GM23338 (cell line): ENCODE data around the gene C3AR1. TPM values are rescaled to one million over a fixed set of nuclear protein-coding genes. Genes with fewer than 3 reads are reported as not detected.

ENCODE experiments used
- ATAC-seq: fragments of 200-7000 bp; cut with Tn5 transposase; 3 replicates; pipeline ENCODE4 v1.9.1; 2020
- DNase-seq: peaks from one replicate; pipeline ENCODE4 v3.0.0-alpha.2; 2015; ENCODE audit warnings: low spot score
- H2AFZ ChIP-seq: fragments of 200-600 bp; sonication (generic); 2 replicates; pipeline ENCODE4 v1.8.0; 2016; ENCODE audit warnings: antibody characterized with exemption, mild to moderate bottlenecking, moderate library complexity
- H3F3A ChIP-seq: fragments of 200-600 bp; sonication (generic); replicated peaks from 2 replicates; pipeline ENCODE4 v1.8.0; 2017; ENCODE audit warnings: antibody characterized with exemption, mixed run types, low read depth
- H3K27ac ChIP-seq: fragments of 200-600 bp; sonication (generic); 2 replicates; pipeline ENCODE4 v1.6.1; 2016; ENCODE audit warnings: low read depth
- H3K27me3 ChIP-seq: fragments of 200-600 bp; sonication (generic); 2 replicates; pipeline ENCODE4 v1.8.0; 2016; ENCODE audit warnings: mild to moderate bottlenecking, mixed run types, moderate library complexity; ENCODE audit not compliant: insufficient read depth
- H3K36me3 ChIP-seq: fragments of 200-600 bp; sonication (generic); 2 replicates; pipeline ENCODE4 v1.8.0; 2016; ENCODE audit warnings: mild to moderate bottlenecking; ENCODE audit not compliant: insufficient read depth
- H3K4me1 ChIP-seq: fragments of 200-600 bp; sonication (generic); 2 replicates; pipeline ENCODE4 v1.8.0; 2016; ENCODE audit warnings: mild to moderate bottlenecking, moderate library complexity; ENCODE audit not compliant: insufficient read depth
- H3K4me2 ChIP-seq: fragments of 200-600 bp; sonication (generic); 2 replicates; pipeline ENCODE4 v1.7.1; 2017; ENCODE audit warnings: mixed run types
- H3K4me3 ChIP-seq: fragments of 200-600 bp; sonication (generic); 2 replicates; pipeline ENCODE4 v1.6.1; 2016; ENCODE audit warnings: mixed run types
- H3K79me2 ChIP-seq: fragments of 200-600 bp; sonication (generic); replicated peaks from 2 replicates; pipeline ENCODE4 v1.8.0; 2017; ENCODE audit warnings: mild to moderate bottlenecking; ENCODE audit not compliant: insufficient read depth
- H3K9me2 ChIP-seq: fragments of 200-600 bp; sonication (generic); 2 replicates; pipeline ENCODE4 v1.8.0; 2017; ENCODE audit not compliant: insufficient read depth
- H4K20me1 ChIP-seq: fragments of 200-600 bp; sonication (generic); replicated peaks from 2 replicates; pipeline ENCODE4 v1.8.0; 2017; ENCODE audit warnings: mild to moderate bottlenecking; ENCODE audit not compliant: insufficient read depth
- H3K27ac Mint-ChIP-seq: 2 replicates; pipeline ENCODE4 v1.8.0; 2020; ENCODE audit warnings: inconsistent platforms, mild to moderate bottlenecking, moderate library complexity, mixed read lengths
- H3K27me3 Mint-ChIP-seq: 3 replicates; pipeline ENCODE4 v1.8.0; 2022; ENCODE audit warnings: low read depth, mild to moderate bottlenecking, moderate library complexity, mixed read lengths, inconsistent platforms; ENCODE audit not compliant: insufficient read depth, poor library complexity
- H3K36me3 Mint-ChIP-seq: 3 replicates; pipeline ENCODE4 v1.8.0; 2021; ENCODE audit warnings: low read depth, mild to moderate bottlenecking, inconsistent platforms, moderate library complexity, mixed read lengths
- H3K4me1 Mint-ChIP-seq: 3 replicates; pipeline ENCODE4 v1.8.0; 2020; ENCODE audit warnings: mild to moderate bottlenecking, inconsistent platforms, mixed read lengths
- H3K4me3 Mint-ChIP-seq: 3 replicates; pipeline ENCODE4 v1.8.0; 2021; ENCODE audit warnings: moderate library complexity, mild to moderate bottlenecking, inconsistent platforms, mixed read lengths
- H3K9me3 Mint-ChIP-seq: 3 replicates; pipeline ENCODE4 v1.8.0; 2020; ENCODE audit warnings: moderate library complexity, mild to moderate bottlenecking, inconsistent platforms, mixed read lengths
- CREB1 ChIP-seq: fragments of 250-450 bp; sonication (Bioruptor Pico); IDR thresholded peaks from 2 replicates; pipeline ENCODE4 v1.5.0; 2020; ENCODE audit warnings: low read depth, mild to moderate bottlenecking, moderate library complexity
- EZH2 ChIP-seq: fragments of 200-600 bp; sonication (generic); IDR thresholded peaks from one replicate; pipeline ENCODE4 v1.8.0; 2017; ENCODE audit warnings: antibody characterized with exemption, mild to moderate bottlenecking, low read depth; ENCODE audit not compliant: unreplicated experiment
- EZH2phosphoT487 ChIP-seq: fragments of 200-600 bp; sonication (generic); IDR thresholded peaks from one replicate; pipeline ENCODE4 v1.8.1; 2018; ENCODE audit warnings: antibody characterized with exemption; ENCODE audit not compliant: unreplicated experiment
- JUNB ChIP-seq: IDR thresholded peaks from one replicate; pipeline ENCODE4 v1.6.1; 2016; ENCODE audit warnings: antibody characterized with exemption; ENCODE audit not compliant: unreplicated experiment
- POLR2AphosphoS5 ChIP-seq: IDR thresholded peaks from 2 replicates; pipeline ENCODE4 v1.6.1; 2016; ENCODE audit warnings: antibody characterized with exemption, low read depth
- REST ChIP-seq: IDR thresholded peaks from one replicate; pipeline ENCODE4 v1.6.1; 2018; ENCODE audit warnings: antibody characterized with exemption; ENCODE audit not compliant: unreplicated experiment
- STAT1 ChIP-seq: IDR thresholded peaks from one replicate; pipeline ENCODE4 v1.6.1; 2016; ENCODE audit warnings: antibody characterized with exemption; ENCODE audit not compliant: unreplicated experiment
- ZNF331 ChIP-seq: fragments of 250-450 bp; sonication (Bioruptor Pico); IDR thresholded peaks from 2 replicates; pipeline ENCODE4 v1.5.0; 2020; ENCODE audit warnings: low read depth, mild to moderate bottlenecking, moderate library complexity
- polyA plus RNA-seq: library from polyadenylated mRNA; unstranded; fragments of >200 nt; fragmentation: Nextera tagmentation; extraction: Ambion mirVana; gene quantifications from 2 replicates; pipeline ENCODE4 v1.2.1, GENCODE V29; 2016
- total RNA-seq: library from RNA; depleted of rRNA; stranded (reverse); fragments of >200 nt; shearing (Covaris generic); gene quantifications from 2 replicates; pipeline ENCODE4 v1.2.3, GENCODE V29; 2014
- TF ChIP-seq, protein P1 (sequence below): fragments of 250-450 bp; sonication (Bioruptor Pico); IDR thresholded peaks from 2 replicates; pipeline ENCODE4 v1.5.0; 2020; ENCODE audit warnings: mild to moderate bottlenecking, moderate library complexity
- TF ChIP-seq, protein P2 (sequence below), 2 experiments: fragments of 200-600 bp in 1 of 2; sonication (generic) in 1 of 2; conservative IDR thresholded peaks; 2 replicates each; pipeline versions ENCODE4 v1.5.1 to v1.6.1; 2016 to 2017; ENCODE audit warnings: antibody characterized with exemption in 2 of 2, low read depth in 2 of 2, mild to moderate bottlenecking in 2 of 2, moderate library complexity in 1 of 2

Gene C3AR1
- total and polyA plus RNA-seq, 2 experiments from 2014 or later, result not detected

- TF ChIP-seq, protein P1, sequence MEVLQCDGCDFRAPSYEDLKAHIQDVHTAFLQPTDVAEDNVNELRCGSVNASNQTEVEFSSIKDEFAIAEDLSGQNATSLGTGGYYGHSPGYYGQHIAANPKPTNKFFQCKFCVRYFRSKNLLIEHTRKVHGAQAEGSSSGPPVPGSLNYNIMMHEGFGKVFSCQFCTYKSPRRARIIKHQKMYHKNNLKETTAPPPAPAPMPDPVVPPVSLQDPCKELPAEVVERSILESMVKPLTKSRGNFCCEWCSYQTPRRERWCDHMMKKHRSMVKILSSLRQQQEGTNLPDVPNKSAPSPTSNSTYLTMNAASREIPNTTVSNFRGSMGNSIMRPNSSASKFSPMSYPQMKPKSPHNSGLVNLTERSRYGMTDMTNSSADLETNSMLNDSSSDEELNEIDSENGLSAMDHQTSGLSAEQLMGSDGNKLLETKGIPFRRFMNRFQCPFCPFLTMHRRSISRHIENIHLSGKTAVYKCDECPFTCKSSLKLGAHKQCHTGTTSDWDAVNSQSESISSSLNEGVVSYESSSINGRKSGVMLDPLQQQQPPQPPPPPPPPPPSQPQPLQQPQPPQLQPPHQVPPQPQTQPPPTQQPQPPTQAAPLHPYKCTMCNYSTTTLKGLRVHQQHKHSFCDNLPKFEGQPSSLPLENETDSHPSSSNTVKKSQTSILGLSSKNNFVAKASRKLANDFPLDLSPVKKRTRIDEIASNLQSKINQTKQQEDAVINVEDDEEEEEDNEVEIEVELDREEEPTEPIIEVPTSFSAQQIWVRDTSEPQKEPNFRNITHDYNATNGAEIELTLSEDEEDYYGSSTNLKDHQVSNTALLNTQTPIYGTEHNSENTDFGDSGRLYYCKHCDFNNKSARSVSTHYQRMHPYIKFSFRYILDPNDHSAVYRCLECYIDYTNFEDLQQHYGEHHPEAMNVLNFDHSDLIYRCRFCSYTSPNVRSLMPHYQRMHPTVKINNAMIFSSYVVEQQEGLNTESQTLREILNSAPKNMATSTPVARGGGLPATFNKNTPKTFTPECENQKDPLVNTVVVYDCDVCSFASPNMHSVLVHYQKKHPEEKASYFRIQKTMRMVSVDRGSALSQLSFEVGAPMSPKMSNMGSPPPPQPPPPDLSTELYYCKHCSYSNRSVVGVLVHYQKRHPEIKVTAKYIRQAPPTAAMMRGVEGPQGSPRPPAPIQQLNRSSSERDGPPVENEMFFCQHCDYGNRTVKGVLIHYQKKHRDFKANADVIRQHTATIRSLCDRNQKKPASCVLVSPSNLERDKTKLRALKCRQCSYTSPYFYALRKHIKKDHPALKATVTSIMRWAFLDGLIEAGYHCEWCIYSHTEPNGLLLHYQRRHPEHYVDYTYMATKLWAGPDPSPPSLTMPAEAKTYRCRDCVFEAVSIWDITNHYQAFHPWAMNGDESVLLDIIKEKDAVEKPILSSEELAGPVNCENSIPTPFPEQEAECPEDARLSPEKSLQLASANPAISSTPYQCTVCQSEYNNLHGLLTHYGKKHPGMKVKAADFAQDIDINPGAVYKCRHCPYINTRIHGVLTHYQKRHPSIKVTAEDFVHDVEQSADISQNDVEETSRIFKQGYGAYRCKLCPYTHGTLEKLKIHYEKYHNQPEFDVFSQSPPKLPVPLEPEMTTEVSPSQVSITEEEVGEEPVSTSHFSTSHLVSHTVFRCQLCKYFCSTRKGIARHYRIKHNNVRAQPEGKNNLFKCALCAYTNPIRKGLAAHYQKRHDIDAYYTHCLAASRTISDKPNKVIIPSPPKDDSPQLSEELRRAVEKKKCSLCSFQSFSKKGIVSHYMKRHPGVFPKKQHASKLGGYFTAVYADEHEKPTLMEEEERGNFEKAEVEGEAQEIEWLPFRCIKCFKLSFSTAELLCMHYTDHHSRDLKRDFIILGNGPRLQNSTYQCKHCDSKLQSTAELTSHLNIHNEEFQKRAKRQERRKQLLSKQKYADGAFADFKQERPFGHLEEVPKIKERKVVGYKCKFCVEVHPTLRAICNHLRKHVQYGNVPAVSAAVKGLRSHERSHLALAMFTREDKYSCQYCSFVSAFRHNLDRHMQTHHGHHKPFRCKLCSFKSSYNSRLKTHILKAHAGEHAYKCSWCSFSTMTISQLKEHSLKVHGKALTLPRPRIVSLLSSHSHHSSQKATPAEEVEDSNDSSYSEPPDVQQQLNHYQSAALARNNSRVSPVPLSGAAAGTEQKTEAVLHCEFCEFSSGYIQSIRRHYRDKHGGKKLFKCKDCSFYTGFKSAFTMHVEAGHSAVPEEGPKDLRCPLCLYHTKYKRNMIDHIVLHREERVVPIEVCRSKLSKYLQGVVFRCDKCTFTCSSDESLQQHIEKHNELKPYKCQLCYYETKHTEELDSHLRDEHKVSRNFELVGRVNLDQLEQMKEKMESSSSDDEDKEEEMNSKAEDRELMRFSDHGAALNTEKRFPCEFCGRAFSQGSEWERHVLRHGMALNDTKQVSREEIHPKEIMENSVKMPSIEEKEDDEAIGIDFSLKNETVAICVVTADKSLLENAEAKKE (CRISPR knock-in tag), result no peak
- TF ChIP-seq EZH2phosphoT487 (no peak), CREB1 (CRISPR knock-in tag) (no peak), STAT1 (no peak)
- TF ChIP-seq, protein P2, sequence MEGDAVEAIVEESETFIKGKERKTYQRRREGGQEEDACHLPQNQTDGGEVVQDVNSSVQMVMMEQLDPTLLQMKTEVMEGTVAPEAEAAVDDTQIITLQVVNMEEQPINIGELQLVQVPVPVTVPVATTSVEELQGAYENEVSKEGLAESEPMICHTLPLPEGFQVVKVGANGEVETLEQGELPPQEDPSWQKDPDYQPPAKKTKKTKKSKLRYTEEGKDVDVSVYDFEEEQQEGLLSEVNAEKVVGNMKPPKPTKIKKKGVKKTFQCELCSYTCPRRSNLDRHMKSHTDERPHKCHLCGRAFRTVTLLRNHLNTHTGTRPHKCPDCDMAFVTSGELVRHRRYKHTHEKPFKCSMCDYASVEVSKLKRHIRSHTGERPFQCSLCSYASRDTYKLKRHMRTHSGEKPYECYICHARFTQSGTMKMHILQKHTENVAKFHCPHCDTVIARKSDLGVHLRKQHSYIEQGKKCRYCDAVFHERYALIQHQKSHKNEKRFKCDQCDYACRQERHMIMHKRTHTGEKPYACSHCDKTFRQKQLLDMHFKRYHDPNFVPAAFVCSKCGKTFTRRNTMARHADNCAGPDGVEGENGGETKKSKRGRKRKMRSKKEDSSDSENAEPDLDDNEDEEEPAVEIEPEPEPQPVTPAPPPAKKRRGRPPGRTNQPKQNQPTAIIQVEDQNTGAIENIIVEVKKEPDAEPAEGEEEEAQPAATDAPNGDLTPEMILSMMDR (conservative IDR thresholded peaks at IDR 0.05; ENCODE audit: low read depth in 2 of 2), result no peak
These were observed 29.0 kb downstream of the C3AR1 start (continued) for GRCh38 chr12:8037046-8037663.

DNA sequence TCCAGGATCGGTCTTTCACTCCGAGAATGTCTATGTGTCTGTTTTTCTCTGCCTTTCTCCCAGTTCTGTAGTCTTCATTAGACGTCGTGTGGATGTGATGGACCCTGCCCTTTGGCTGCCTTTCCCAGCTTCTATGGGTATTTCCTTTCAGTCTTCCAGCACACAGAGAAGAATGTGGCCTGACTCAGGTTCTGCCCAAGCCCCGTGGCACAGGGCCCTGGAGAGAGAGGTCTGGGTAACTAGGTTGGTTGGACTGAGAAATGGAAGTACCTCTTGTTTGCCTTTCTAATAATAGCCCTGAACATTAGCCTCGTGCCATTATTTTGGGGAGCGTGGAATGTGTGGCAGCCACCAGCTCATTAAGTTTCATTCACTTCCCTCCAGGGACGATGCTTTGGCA is 29.8 kb downstream of the C3AR1 start:
- Histone ChIP-seq H3K4me3 (no peak overlapping the region), H3K36me3 (0 out of 2 replicates have a peak, but pooled peaks cover 12% of the 10 kb centered on the region), H3F3A (peaks cover 21% of the 10 kb centered on the region; the same call in 1 of the 2 replicates), H3K27ac (no peak overlapping the region), H3K79me2 (peaks cover 18% of the 10 kb centered on the region), H3K27me3 (no peaks in the 10 kb centered on the region), H2AFZ (no peak overlapping the region), H4K20me1 (0 out of 2 replicates have a peak, but pooled peaks cover 4% of the 10 kb centered on the region), H3K9me2 (no peaks in the 10 kb centered on the region), H3K4me1 (peaks cover 68% of the 10 kb centered on the region), H3K4me2 (peak overlapping the region; percentile 99; the same call in 1 of the 2 replicates)
- Mint-ChIP-seq H3K9me3 (no peaks in the 10 kb centered on the region), H3K4me3 (no peak overlapping the region; the same call in 2 of the 3 replicates), H3K27ac (no peak overlapping the region), H3K27me3 (peaks cover 2% of the 10 kb centered on the region), H3K36me3 (no peaks in the 10 kb centered on the region), H3K4me1 (peaks cover 59% of the 10 kb centered on the region)
- DNase-seq (no peak), ATAC-seq (no peak)
- TF ChIP-seq JUNB, result no peak
- no peak for TF ChIP-seq EZH2phosphoT487
- TF ChIP-seq POLR2AphosphoS5, result no peak
- TF ChIP-seq REST, result no peak
- TF ChIP-seq, protein P2 (conservative IDR thresholded peaks at IDR 0.05; ENCODE audit: low read depth in 2 of 2), result no peak
- no peak for TF ChIP-seq ZNF331 (CRISPR knock-in tag)
- TF ChIP-seq EZH2, result no peak
